B cell (primary cell): ENCODE results near the gene VAMP1. TPM values are rescaled to one million over a fixed set of nuclear protein-coding genes. Genes with fewer than 3 reads are reported as not detected.
"Not testable (repeated sequence)": the region's sequence is repeated elsewhere in the genome, so short reads cannot be mapped to it uniquely, and the experiment has no call there.

ENCODE experiments used
- ATAC-seq: fragments of 200-7000 bp; cut with Tn5 transposase; one replicate; pipeline ENCODE4 v1.10.0; 2021; ENCODE audit warnings: low read depth, mild to moderate bottlenecking, moderate number of reproducible peaks, moderate library complexity
- CTCF ChIA-PET: fragments of 350-600 bp; sonication (Branson Sonifier 250); formaldehyde crosslinking; loops from one replicate; lab custom pipeline; 2021; ENCODE audit warnings: antibody characterized with exemption, inconsistent platforms; lab: Charles Lee
- POLR2A ChIA-PET: fragments of 350-600 bp; sonication (Branson Sonifier 250); formaldehyde crosslinking; loops from one replicate; lab custom pipeline; 2021; ENCODE audit warnings: antibody characterized with exemption; lab: Charles Lee
- DNase-seq: peaks from one replicate; pipeline ENCODE4 v3.0.0; 2013
- H2AFZ ChIP-seq: 2 replicates; pipeline ENCODE4 v1.6.1; 2012; ENCODE audit warnings: mild to moderate bottlenecking, low read depth, low read length; ENCODE audit not compliant: insufficient read depth, poor library complexity, severe bottlenecking
- H3K27ac ChIP-seq, 2 donors: 1 replicate in 1 of 2; 2 replicates in 1 of 2; pipeline ENCODE4 v1.5.1; 2012 to 2013; ENCODE audit warnings: low read length in 2 of 2, mild to moderate bottlenecking in 2 of 2, moderate library complexity in 1 of 2
- H3K27me3 ChIP-seq, 4 experiments: fragments of 200-600 bp in 1 of 4; sonication (generic) in 1 of 4; replicated peaks in 1 of 4; 1 replicate in 2 of 4; 2 replicates in 2 of 4; pipeline versions ENCODE4 v1.6.1 to v1.7.0; 2013 to 2016; ENCODE audit warnings: low read length in 3 of 4, mild to moderate bottlenecking in 2 of 4, mixed read lengths in 1 of 4, moderate library complexity in 1 of 4; ENCODE audit not compliant: insufficient read depth in 4 of 4, control insufficient read depth in 3 of 4; ENCODE audit errors: control extremely low read depth in 1 of 4
- H3K36me3 ChIP-seq, 2 experiments: replicated peaks in 1 of 2; 1 replicate in 1 of 2; 2 replicates in 1 of 2; pipeline versions ENCODE4 v1.6.1 to v1.7.1; 2013; ENCODE audit warnings: low read length in 1 of 2; ENCODE audit not compliant: insufficient read depth in 2 of 2, control insufficient read depth in 1 of 2; ENCODE audit errors: control extremely low read depth in 1 of 2, extremely low read depth in 1 of 2
- H3K4me1 ChIP-seq, 2 donors: fragments of 200-600 bp in 1 of 2; sonication (generic) in 1 of 2; 1 replicate in 1 of 2; 2 replicates in 1 of 2; pipeline versions ENCODE4 v1.5.1 to v1.6.1; 2013 to 2017; ENCODE audit warnings: low read length in 2 of 2; ENCODE audit not compliant: control insufficient read depth in 2 of 2, insufficient read depth in 2 of 2
- H3K4me2 ChIP-seq: replicated peaks from 2 replicates; pipeline ENCODE3; 2012; ENCODE audit warnings: mild to moderate bottlenecking, low read depth, low read length; ENCODE audit not compliant: poor library complexity, severe bottlenecking
- H3K4me3 ChIP-seq, 5 experiments: fragments of 200-600 bp in 1 of 5; sonication (generic) in 1 of 5; 1 replicate in 3 of 5; 2 replicates in 2 of 5; pipeline versions ENCODE4 v1.5.1 to v1.7.0; 2011 to 2016; ENCODE audit warnings: low read length in 4 of 5, mild to moderate bottlenecking in 4 of 5, low read depth in 2 of 5, control low read depth in 1 of 5, moderate library complexity in 1 of 5; ENCODE audit not compliant: insufficient read depth in 1 of 5; ENCODE audit errors: control extremely low read depth in 1 of 5, extremely low read depth in 1 of 5
- H3K79me2 ChIP-seq: fragments of 200-600 bp; sonication (generic); one replicate; pipeline ENCODE4 v1.6.0; 2016; ENCODE audit warnings: low read length; ENCODE audit not compliant: control insufficient read depth, insufficient read depth
- H3K9ac ChIP-seq: fragments of 200-600 bp; sonication (generic); 2 replicates; pipeline ENCODE4 v1.6.1; 2017; ENCODE audit warnings: mild to moderate bottlenecking, low read length, moderate library complexity
- H3K9me3 ChIP-seq, 3 donors: one replicate each; pipeline versions ENCODE4 v1.6.1 to v1.7.1; 2013; ENCODE audit warnings: low read length in 2 of 3; ENCODE audit not compliant: control insufficient read depth in 2 of 3, insufficient read depth in 1 of 3; ENCODE audit errors: control extremely low read depth in 1 of 3
- H4K20me1 ChIP-seq: 2 replicates; pipeline ENCODE4 v1.6.0; 2012; ENCODE audit warnings: mild to moderate bottlenecking, low read length; ENCODE audit not compliant: insufficient read depth, control insufficient read depth, poor library complexity, severe bottlenecking
- H3K27ac Mint-ChIP-seq: one replicate; pipeline ENCODE4 v1.8.0; 2021; ENCODE audit warnings: mixed read lengths
- H3K27me3 Mint-ChIP-seq: one replicate; pipeline ENCODE4 v1.8.0; 2021; ENCODE audit warnings: mixed read lengths
- H3K4me1 Mint-ChIP-seq: one replicate; pipeline ENCODE4 v1.8.0; 2021; ENCODE audit warnings: mixed read lengths
- H3K4me3 Mint-ChIP-seq: one replicate; pipeline ENCODE4 v1.8.0; 2021; ENCODE audit warnings: mixed read lengths
- H3K9me3 Mint-ChIP-seq: one replicate; pipeline ENCODE4 v1.8.0; 2022; ENCODE audit warnings: mixed read lengths; ENCODE audit not compliant: insufficient read depth
- EZH2 ChIP-seq: IDR thresholded peaks from 2 replicates; pipeline ENCODE4 v1.6.1; 2012; ENCODE audit warnings: borderline replicate concordance, low read depth, mild to moderate bottlenecking, moderate library complexity, low read length; ENCODE audit not compliant: insufficient read depth, poor library complexity, severe bottlenecking
- WGBS: methylation state at CpG from one replicate; pipeline ENCODE4 v1.1.5; 2013; ENCODE audit warnings: missing lambda C conversion rate; ENCODE audit not compliant: insufficient coverage; 5-methylcytosine and 5-hydroxymethylcytosine counted together
- intact Hi-C: fragments of 100-400 bp; cut with micrococcal nuclease; formaldehyde crosslinking; loops from one replicate; pipeline ENCODE4 v1.10.0; 2022
- polyA plus RNA-seq: library from polyadenylated mRNA; depleted of rRNA; stranded (reverse); fragments of >200 nt; gene quantifications from 2 replicates; pipeline ENCODE4 v1.2.3, GENCODE V29; 2012
- total RNA-seq, 2 donors: library from RNA; stranded (reverse); fragments of 120-200 nt in 1 of 2; gene quantifications; 1 replicate in 1 of 2; 2 replicates in 1 of 2; pipeline versions ENCODE4 v1.2.3 to v1.2.4, GENCODE V29; 2013 to 2022
- TF ChIP-seq, protein P1 (sequence below): fragments of 200-600 bp; IDR thresholded peaks from one replicate; pipeline ENCODE4 v1.8.0; 2022; ENCODE audit warnings: antibody characterized with exemption, mild to moderate bottlenecking

Gene VAMP1
- total and polyA plus RNA-seq, 2 donors (not counting 1 experiment from before 2014, with no cell fraction given): 62.4 to 98.9 TPM

DNA sequence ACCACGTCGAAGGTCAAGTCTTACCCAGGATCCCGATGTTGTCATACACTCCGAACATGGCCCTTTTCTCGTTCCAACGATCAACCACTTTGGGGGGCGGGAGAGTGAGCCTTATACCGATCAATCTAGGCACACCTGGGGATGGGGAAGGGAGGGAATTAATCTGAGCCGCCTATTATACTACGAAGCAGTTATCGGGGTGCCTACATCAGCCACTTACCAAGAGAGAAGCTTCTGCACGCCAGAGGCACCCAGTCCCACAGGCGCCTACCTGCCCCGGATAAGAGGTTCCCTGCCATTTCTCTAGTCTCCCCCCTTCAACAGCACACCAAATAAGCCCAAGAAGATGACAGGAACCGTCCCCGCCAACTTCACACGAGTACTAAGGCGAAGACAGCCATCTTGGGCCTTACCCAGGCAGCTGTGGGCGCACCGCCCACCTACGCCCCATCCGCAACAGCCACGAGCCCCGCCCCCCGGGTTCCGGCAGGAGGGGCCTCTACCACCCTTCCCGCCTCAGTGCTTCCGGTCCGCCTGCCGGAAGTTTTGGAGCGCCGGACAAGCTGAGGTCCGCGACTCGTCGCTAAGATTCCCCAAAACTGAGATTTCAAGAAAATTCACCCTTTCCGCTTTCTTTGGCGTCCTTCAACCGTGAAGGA, 22.5 kb upstream of the VAMP1 start, which contains the start of gene MRPL51:
Gene MRPL51, minus strand, starts transcription at position 425 of the 659 bp plus-strand sequence. Its CDS starts 126 bp downstream, at position 299.
- no peaks in the 10 kb centered on the region for H3K27me3 ChIP-seq
- H3K27ac Mint-ChIP-seq: peak within 1 kb of the TSS; percentile 95
- peak within 1 kb of the TSS; percentile 98 for H3K4me3 Mint-ChIP-seq
- TF ChIP-seq, protein P1, sequence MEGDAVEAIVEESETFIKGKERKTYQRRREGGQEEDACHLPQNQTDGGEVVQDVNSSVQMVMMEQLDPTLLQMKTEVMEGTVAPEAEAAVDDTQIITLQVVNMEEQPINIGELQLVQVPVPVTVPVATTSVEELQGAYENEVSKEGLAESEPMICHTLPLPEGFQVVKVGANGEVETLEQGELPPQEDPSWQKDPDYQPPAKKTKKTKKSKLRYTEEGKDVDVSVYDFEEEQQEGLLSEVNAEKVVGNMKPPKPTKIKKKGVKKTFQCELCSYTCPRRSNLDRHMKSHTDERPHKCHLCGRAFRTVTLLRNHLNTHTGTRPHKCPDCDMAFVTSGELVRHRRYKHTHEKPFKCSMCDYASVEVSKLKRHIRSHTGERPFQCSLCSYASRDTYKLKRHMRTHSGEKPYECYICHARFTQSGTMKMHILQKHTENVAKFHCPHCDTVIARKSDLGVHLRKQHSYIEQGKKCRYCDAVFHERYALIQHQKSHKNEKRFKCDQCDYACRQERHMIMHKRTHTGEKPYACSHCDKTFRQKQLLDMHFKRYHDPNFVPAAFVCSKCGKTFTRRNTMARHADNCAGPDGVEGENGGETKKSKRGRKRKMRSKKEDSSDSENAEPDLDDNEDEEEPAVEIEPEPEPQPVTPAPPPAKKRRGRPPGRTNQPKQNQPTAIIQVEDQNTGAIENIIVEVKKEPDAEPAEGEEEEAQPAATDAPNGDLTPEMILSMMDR: no peak
- no peak for TF ChIP-seq EZH2
- ATAC-seq (peak; percentile 74), DNase-seq (peak; percentile 96)
- peak within 1 kb of the TSS; percentile 89 for H3K4me2 ChIP-seq
- peak within 1 kb of the TSS; percentile 92 to 95 for H3K27ac ChIP-seq
- H3K9ac ChIP-seq: peak within 1 kb of the TSS; percentile 94
- no peaks in the 10 kb centered on the region for H3K27me3 Mint-ChIP-seq
- H3K4me1 ChIP-seq: peaks cover 22 to 27% of the 10 kb centered on the region in 2 donors
- peaks cover 2 to 25% of the 10 kb centered on the region in 2 experiments for H3K36me3 ChIP-seq
- H3K4me1 Mint-ChIP-seq: peaks cover 31% of the 10 kb centered on the region
- under 1% methylated on average over 32 of the region's 39 CpGs for WGBS
- peak within 1 kb of the TSS; percentile 96 for H2AFZ ChIP-seq
- H3K4me3 ChIP-seq: peak within 1 kb of the TSS; percentile 68 to 100 (median 95)
- ChIA-PET POLR2A (interaction anchor here (0.6 to 4.8 kb wide), 14 partner anchors 10 to 453 kb away, joined by 3 to 46 read pairs (median 4); partner anchors contain the start of genes C12orf57, CD27, CDCA3 and GAPDH), CTCF (interaction anchor here (0.8 to 1.7 kb wide), 13 partner anchors 23 to 69 kb away, joined by 3 to 11 read pairs (median 4); partner anchors contain the start of gene VAMP1)
- H3K9me3 ChIP-seq: no peaks in the 10 kb centered on the region
- H3K9me3 Mint-ChIP-seq: no peaks in the 10 kb centered on the region
- intact Hi-C loops: loop anchor here (1.0 kb wide), 4 partner anchors 23 to 67 kb away; partner anchors contain the start of genes GAPDH, IFFO1 and VAMP1
- H4K20me1 ChIP-seq: no peaks in the 10 kb centered on the region
- H3K79me2 ChIP-seq: peaks cover 12% of the 10 kb centered on the region

DNA sequence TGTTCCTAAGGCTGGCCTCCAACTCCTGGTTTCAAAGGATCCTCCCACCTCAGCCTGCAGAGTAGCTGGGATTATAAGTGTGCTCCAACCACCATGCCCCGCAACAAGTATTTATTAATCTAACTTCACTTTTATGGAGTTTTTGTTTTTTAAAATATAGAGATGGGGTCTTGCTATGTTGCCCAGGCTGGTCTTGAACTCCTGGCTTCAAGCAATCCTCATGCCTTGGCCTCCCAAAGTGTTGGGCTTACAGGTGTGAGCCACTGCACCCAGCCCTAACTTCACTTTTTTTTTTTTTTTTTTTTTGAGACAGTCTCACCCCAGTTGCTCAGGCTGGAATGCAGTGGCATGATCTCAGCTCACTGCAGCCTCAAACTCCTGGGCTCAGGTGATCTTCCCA, 20.2 kb upstream of the VAMP1 start:
- H3K79me2 ChIP-seq, H3K4me3 ChIP-seq, DNase-seq, H3K27me3 ChIP-seq, H3K4me2 ChIP-seq, H3K27ac ChIP-seq, H3K9me3 ChIP-seq, H4K20me1 ChIP-seq, intact Hi-C loops, H3K27ac Mint-ChIP-seq, H3K9ac ChIP-seq, ATAC-seq, H3K4me3 Mint-ChIP-seq, H3K9me3 Mint-ChIP-seq, H3K27me3 Mint-ChIP-seq, H2AFZ ChIP-seq: not testable (repeated sequence)
- H3K4me1 ChIP-seq: peaks cover 21 to 25% of the 10 kb centered on the region in 2 donors
- peaks cover 2 to 13% of the 10 kb centered on the region in 2 experiments for H3K36me3 ChIP-seq
- WGBS: no CpG with 5 or more reads among the region's 1 CpG
- ChIA-PET CTCF (interaction anchor here (0.6 to 1.5 kb wide), 2 partner anchors 8 to 25 kb away, joined by 5 to 6 read pairs; no protein-coding TSS in a partner anchor), POLR2A (interaction anchor here (4.8 kb wide), 1 partner anchor 20 kb away, joined by 46 read pairs; the partner anchor contains the start of gene VAMP1)
- H3K4me1 Mint-ChIP-seq: peaks cover 28% of the 10 kb centered on the region
